ENCODE results near the gene BCL6.

DNA sequence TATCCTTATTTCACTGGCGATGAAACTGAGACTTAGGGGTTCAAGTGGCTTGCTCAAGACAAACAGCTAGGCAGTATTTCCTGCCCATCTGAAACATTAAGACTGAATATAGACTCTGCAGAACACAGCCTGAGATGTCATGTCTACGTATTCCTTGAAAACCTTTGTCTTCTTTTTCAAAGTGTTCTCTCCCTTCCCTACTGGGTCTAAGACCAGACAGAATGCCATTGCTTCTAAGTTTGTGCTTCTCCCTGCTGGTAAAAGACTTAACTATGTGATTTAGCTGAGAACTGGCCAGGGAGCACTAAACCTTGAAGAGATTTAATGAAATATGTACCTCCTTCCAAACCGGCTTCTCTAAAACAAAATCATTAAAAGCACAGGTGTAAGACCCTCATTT lies 9.9 kb downstream of the BCL6 start:
- TF ChIP-seq, protein P1, sequence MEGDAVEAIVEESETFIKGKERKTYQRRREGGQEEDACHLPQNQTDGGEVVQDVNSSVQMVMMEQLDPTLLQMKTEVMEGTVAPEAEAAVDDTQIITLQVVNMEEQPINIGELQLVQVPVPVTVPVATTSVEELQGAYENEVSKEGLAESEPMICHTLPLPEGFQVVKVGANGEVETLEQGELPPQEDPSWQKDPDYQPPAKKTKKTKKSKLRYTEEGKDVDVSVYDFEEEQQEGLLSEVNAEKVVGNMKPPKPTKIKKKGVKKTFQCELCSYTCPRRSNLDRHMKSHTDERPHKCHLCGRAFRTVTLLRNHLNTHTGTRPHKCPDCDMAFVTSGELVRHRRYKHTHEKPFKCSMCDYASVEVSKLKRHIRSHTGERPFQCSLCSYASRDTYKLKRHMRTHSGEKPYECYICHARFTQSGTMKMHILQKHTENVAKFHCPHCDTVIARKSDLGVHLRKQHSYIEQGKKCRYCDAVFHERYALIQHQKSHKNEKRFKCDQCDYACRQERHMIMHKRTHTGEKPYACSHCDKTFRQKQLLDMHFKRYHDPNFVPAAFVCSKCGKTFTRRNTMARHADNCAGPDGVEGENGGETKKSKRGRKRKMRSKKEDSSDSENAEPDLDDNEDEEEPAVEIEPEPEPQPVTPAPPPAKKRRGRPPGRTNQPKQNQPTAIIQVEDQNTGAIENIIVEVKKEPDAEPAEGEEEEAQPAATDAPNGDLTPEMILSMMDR (IDR thresholded peaks at IDR 0.05) = no peak
- TF ChIP-seq POLR2A (IDR thresholded peaks at IDR 0.05) (no peak), EP300 (IDR thresholded peaks at IDR 0.05) (no peak)

Data from sigmoid colon (tissue), 4 donors.